Chondrocyte (in vitro differentiated cells): ENCODE data around the gene CACNG6. TPM values are rescaled to one million over a fixed set of nuclear protein-coding genes. Genes with fewer than 3 reads are reported as not detected.
"Not testable (repeated sequence)": the region's sequence is repeated elsewhere in the genome, so short reads cannot be mapped to it uniquely, and the experiment has no call there.

ENCODE experiments used
- DNase-seq: peaks from one replicate; pipeline ENCODE4 v3.0.0; 2021; ENCODE audit warnings: mixed read lengths, low spot score
- H3K27ac Mint-ChIP-seq: one replicate; pipeline ENCODE4 v1.8.0; 2021; ENCODE audit warnings: mild to moderate bottlenecking, moderate library complexity, mixed read lengths; ENCODE audit not compliant: unreplicated experiment
- H3K27me3 Mint-ChIP-seq: 2 replicates; pipeline ENCODE4 v1.8.0; 2021; ENCODE audit warnings: low read depth, mixed read lengths
- H3K36me3 Mint-ChIP-seq: 2 replicates; pipeline ENCODE4 v1.8.0; 2021; ENCODE audit warnings: low read depth, mixed read lengths
- H3K4me1 Mint-ChIP-seq: 2 replicates; pipeline ENCODE4 v1.8.0; 2021; ENCODE audit warnings: low read depth, mild to moderate bottlenecking, mixed read lengths
- H3K4me3 Mint-ChIP-seq: one replicate; pipeline ENCODE4 v1.8.0; 2021; ENCODE audit warnings: mild to moderate bottlenecking, moderate library complexity, mixed read lengths; ENCODE audit not compliant: unreplicated experiment
- H3K9me3 Mint-ChIP-seq: 2 replicates; pipeline ENCODE4 v1.8.0; 2021; ENCODE audit warnings: low read depth, mixed read lengths
- total RNA-seq: library from RNA; stranded (reverse); gene quantifications from 3 replicates; pipeline ENCODE4 v1.2.1, GENCODE V29; 2021
- TF ChIP-seq, protein P1 (sequence below): fragments of 200-600 bp; sonication (generic); IDR thresholded peaks from 2 replicates; pipeline ENCODE4 v1.5.0; 2021; ENCODE audit warnings: antibody characterized with exemption, mild to moderate bottlenecking, moderate library complexity

The CACNG6 gene
- total RNA-seq, 1 donor from 2014 or later, result not detected

DNA sequence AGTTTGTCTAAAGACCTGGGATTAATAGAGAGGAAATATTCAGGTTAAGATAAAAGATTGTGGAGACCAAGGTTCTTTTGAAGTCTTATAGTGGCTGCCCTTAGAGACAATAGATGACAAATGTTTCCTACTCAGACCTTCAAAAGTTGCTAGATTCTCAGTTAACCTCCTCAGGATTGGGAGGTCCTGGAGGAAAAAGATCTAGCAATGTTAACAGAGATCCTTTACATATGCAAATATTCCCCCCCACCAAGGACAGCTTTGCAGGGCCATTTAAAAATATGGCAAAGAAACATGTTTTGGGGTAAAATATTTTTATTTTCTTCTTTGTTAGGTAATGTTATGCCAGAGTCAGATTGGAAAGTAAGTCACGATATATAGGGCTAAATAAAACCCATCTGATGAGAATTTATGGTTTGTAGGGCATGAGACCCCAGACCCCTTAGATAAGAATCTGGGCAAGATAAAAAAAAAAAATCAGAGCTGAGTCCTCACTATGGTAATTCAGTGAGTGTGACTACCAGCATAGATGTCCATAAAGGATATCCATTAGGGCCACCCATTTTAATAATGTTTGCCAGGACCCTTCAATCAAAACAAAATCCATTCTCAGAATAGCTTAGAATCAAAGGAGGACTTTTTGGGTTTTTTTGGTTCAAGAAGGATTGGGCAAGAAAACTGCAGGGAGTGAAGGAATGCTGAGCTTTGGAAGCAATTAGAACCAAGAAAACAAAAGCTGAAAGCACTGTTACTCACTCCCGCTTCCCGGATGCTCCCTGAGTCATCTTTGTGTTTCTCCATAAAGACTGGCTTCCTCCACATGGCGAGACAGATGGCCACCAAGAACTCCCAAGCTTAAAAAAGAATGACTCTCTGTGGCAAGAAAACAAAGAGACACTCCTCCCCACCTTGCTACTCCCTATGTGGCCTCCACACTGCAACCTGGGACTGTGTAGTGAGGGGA lies 44.1 kb downstream of the CACNG6 start:
- H3K4me3 Mint-ChIP-seq, result no peak overlapping the region
- H3K36me3 Mint-ChIP-seq, result no peaks in the 10 kb centered on the region
- H3K9me3 Mint-ChIP-seq, result peaks cover 3% of the 10 kb centered on the region
- no peak for DNase-seq
- no peak overlapping the region for H3K27ac Mint-ChIP-seq
- TF ChIP-seq, protein P1, sequence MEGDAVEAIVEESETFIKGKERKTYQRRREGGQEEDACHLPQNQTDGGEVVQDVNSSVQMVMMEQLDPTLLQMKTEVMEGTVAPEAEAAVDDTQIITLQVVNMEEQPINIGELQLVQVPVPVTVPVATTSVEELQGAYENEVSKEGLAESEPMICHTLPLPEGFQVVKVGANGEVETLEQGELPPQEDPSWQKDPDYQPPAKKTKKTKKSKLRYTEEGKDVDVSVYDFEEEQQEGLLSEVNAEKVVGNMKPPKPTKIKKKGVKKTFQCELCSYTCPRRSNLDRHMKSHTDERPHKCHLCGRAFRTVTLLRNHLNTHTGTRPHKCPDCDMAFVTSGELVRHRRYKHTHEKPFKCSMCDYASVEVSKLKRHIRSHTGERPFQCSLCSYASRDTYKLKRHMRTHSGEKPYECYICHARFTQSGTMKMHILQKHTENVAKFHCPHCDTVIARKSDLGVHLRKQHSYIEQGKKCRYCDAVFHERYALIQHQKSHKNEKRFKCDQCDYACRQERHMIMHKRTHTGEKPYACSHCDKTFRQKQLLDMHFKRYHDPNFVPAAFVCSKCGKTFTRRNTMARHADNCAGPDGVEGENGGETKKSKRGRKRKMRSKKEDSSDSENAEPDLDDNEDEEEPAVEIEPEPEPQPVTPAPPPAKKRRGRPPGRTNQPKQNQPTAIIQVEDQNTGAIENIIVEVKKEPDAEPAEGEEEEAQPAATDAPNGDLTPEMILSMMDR, result no peak
- peaks cover 5% of the 10 kb centered on the region for H3K27me3 Mint-ChIP-seq
- H3K4me1 Mint-ChIP-seq, result peaks cover 7% of the 10 kb centered on the region

DNA sequence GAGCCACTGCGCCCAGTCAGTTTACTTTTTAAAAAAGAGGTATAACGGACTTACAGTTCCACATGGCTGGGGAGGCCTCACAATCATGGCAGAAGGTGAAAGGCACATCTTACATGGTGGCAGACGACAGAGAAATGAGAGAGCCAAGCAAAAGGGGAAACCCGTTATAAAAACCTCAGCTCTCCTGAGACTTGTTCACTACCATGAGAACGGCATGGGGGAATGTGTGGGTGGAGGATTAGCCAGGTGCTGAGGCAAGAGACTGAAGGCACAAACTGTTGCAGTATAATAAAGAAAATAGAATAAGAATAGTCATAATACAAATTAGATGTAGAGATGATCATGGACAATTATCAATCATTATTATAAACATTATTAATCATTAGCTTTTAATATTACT lies 45.1 kb downstream of the CACNG6 start:
- H3K4me3 Mint-ChIP-seq, H3K36me3 Mint-ChIP-seq, H3K27ac Mint-ChIP-seq, H3K4me1 Mint-ChIP-seq, H3K9me3 Mint-ChIP-seq, DNase-seq, H3K27me3 Mint-ChIP-seq: not testable (repeated sequence)

DNA sequence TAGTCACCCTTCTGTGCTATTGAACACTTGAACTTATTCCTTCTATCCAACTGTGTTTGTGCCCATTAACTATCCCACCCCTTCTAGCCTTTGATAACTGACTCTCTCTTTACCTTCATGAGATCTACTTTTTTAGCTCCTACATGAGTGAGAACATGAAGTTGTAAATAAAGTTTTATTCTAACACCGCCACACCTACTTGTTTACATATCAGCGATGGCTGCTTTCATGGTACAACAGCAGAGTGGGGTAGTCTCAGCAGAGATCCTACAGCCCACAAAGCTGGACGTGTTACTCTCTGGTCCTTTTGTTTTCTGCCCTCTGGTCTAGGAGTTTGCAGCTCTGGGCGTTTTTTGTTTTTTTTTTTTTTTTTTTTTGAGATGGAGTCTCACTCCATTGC lies 48.6 kb downstream of the CACNG6 start:
- TF ChIP-seq, protein P1, result no peak
- peaks cover 7% of the 10 kb centered on the region for H3K4me1 Mint-ChIP-seq
- H3K36me3 Mint-ChIP-seq, result no peaks in the 10 kb centered on the region
- peaks cover 3% of the 10 kb centered on the region for H3K9me3 Mint-ChIP-seq
- H3K4me3 Mint-ChIP-seq, result no peak overlapping the region
- no peak for DNase-seq
- H3K27ac Mint-ChIP-seq, result no peak overlapping the region
- no peaks in the 10 kb centered on the region for H3K27me3 Mint-ChIP-seq

DNA sequence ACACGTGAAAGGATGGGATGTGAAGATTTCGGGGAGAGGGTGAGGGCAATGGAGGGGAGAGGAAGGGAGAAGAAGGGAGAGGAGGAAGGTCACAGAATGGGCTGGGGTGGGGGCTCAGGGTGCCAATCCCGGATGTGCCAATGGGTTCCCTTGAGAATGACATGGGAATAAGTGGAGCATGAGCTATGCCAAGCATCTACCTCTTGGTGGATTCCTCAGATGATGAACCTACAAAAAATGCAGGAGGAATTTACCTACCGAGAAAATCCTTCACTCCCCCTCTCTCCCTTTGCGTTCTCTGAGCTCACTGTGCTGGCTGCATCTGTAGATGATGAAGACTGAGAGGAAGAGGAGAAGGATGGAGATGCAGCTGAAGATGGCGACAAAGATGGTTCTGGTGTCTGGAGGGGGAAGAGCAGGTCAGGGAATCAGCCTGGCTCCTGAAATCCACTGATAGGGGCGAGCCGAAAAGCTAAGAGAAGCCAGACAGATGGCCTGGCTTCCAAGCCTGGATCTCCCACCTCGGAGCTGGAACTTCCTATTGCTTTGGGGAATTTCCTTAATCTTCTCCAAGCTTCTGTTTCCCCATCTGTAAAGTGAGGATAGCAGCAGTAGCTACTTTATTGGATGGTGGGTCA lies 50.7 kb downstream of the CACNG6 start:
- Mint-ChIP-seq H3K27ac (no peak overlapping the region), H3K9me3 (peaks cover 3% of the 10 kb centered on the region), H3K36me3 (no peaks in the 10 kb centered on the region), H3K27me3 (peaks cover 7% of the 10 kb centered on the region), H3K4me3 (no peak overlapping the region), H3K4me1 (no peaks in the 10 kb centered on the region)
- no peak for DNase-seq
- TF ChIP-seq, protein P1, result no peak

DNA sequence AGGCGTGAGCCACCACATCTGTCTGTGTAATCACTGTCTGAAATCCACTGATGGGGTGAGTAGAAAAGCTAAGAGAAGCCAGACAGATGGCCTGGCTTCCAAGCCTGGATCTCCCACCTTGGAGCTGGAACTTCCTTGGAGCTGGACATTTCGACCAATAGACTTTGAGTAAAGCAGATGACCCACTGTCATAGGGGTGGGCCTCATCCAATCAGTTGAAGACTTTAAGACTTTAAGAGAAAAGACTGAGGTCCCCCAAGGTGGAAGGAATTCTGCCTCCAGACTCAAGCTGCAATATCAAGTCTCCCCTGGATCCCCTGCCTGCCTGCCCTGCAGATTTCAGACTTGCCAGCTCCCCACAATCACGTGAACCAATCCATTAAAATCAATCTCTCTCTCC lies 51.6 kb downstream of the CACNG6 start:
- Mint-ChIP-seq H3K27me3 (peaks cover 7% of the 10 kb centered on the region), H3K27ac (no peak overlapping the region)

More for the DNA sequence above, 51.6 kb downstream of the CACNG6 start:
- Mint-ChIP-seq H3K4me1 (no peaks in the 10 kb centered on the region), H3K4me3 (no peak overlapping the region), H3K9me3 (peaks cover 3% of the 10 kb centered on the region), H3K36me3 (no peaks in the 10 kb centered on the region)
- DNase-seq, result no peak
- TF ChIP-seq, protein P1, result no peak
